CD1c-positive myeloid dendritic cell (primary cell): ENCODE data around the gene TPD52L1.

Experiments
- DNase-seq: peaks from one replicate; pipeline ENCODE4 v3.0.0-alpha.2; 2016; ENCODE audit errors: extremely low spot score

TPD52L1 gene

GRCh38 chr6:125175466-125176048 lies 22.0 kb downstream of the TPD52L1 start:
- no peak for DNase-seq

- DNase-seq = no peak
Observed at GRCh38 chr6:125182237-125183008, 28.9 kb downstream of the TPD52L1 start.

GRCh38 chr6:125183391-125183790 lies 29.8 kb downstream of the TPD52L1 start:
- no peak for DNase-seq

GRCh38 chr6:125188037-125188436 lies 34.5 kb downstream of the TPD52L1 start:
- DNase-seq = no peak

- DNase-seq = no peak
Observed at GRCh38 chr6:125188594-125189203, 35.1 kb downstream of the TPD52L1 start.

GRCh38 chr6:125189494-125189893 lies 35.9 kb downstream of the TPD52L1 start:
- DNase-seq = no peak

- no peak for DNase-seq
Observed at GRCh38 chr6:125190667-125191066, 37.1 kb downstream of the TPD52L1 start.

GRCh38 chr6:125191916-125192609 lies 38.5 kb downstream of the TPD52L1 start:
- peak; percentile 79 for DNase-seq

GRCh38 chr6:125192610-125192930 lies 39.0 kb downstream of the TPD52L1 start:
- DNase-seq = no peak

- no peak for DNase-seq
Observed at GRCh38 chr6:125193208-125193607, 39.6 kb downstream of the TPD52L1 start.

GRCh38 chr6:125194941-125195340 lies 41.4 kb downstream of the TPD52L1 start:
- DNase-seq = peak; percentile 48

GRCh38 chr6:125195526-125195925 lies 42.0 kb downstream of the TPD52L1 start:
- DNase-seq = no peak

- DNase-seq = no peak
Observed at GRCh38 chr6:125196613-125197012, 43.0 kb downstream of the TPD52L1 start.

- peak; percentile 29 for DNase-seq
Observed at GRCh38 chr6:125197795-125198269, 44.3 kb downstream of the TPD52L1 start.

GRCh38 chr6:125198398-125198937 lies 44.9 kb downstream of the TPD52L1 start:
- peak; percentile 15 for DNase-seq

GRCh38 chr6:125200941-125201340 lies 47.4 kb downstream of the TPD52L1 start:
- DNase-seq = peak; percentile 26

GRCh38 chr6:125201961-125202729 lies 48.6 kb downstream of the TPD52L1 start:
- peak; percentile 52 for DNase-seq

GRCh38 chr6:125203395-125203794 lies 49.8 kb downstream of the TPD52L1 start:
- DNase-seq = no peak

GRCh38 chr6:125205931-125206330 lies 52.4 kb downstream of the TPD52L1 start:
- no peak for DNase-seq

- no peak for DNase-seq
Observed at GRCh38 chr6:125206389-125206788, 52.8 kb downstream of the TPD52L1 start.

GRCh38 chr6:125207956-125208355 lies 54.4 kb downstream of the TPD52L1 start:
- no peak for DNase-seq
